GM21619 (cell line): ENCODE data around the gene RPS6KA3.
A peak's percentile ranks its signal among the peaks of the same experiment; 100 is the strongest.

ENCODE experiments used
- ATAC-seq: cut with Tn5 transposase; IDR thresholded peaks from one replicate; pipeline ENCODE4 v1.9.1; 2021; ENCODE audit not compliant: unreplicated experiment

RPS6KA3 gene

GRCh38 chrX:20149326-20149725 is 117.4 kb downstream of the RPS6KA3 start:
- no peak for ATAC-seq

- no peak for ATAC-seq
These were observed 119.1 kb downstream of the RPS6KA3 start for GRCh38 chrX:20147561-20147960.

GRCh38 chrX:20144491-20144890 is 122.2 kb downstream of the RPS6KA3 start:
- ATAC-seq, result no peak

GRCh38 chrX:20143561-20143960 is 123.1 kb downstream of the RPS6KA3 start:
- no peak for ATAC-seq

GRCh38 chrX:20143111-20143510 is 123.6 kb downstream of the RPS6KA3 start:
- no peak for ATAC-seq

- ATAC-seq, result peak; percentile 97
These were observed 125.2 kb downstream of the RPS6KA3 start, which contains the start of gene EIF1AX for GRCh38 chrX:20141281-20142220. Gene EIF1AX, minus strand, starts transcription at chrX:20141838. Its CDS starts 198 bp downstream, at chrX:20141640.

- no peak for ATAC-seq
These were observed 126.3 kb downstream of the RPS6KA3 start for GRCh38 chrX:20140420-20140819.

GRCh38 chrX:20139966-20140365 is 126.7 kb downstream of the RPS6KA3 start:
- ATAC-seq, result no peak

- no peak for ATAC-seq
These were observed 130.8 kb downstream of the RPS6KA3 start for GRCh38 chrX:20135944-20136343.

- no peak for ATAC-seq
These were observed 134.0 kb downstream of the RPS6KA3 start for GRCh38 chrX:20132666-20133065.

- no peak for ATAC-seq
These were observed 136.4 kb downstream of the RPS6KA3 start for GRCh38 chrX:20130357-20130756.

- no peak for ATAC-seq
These were observed 137.2 kb downstream of the RPS6KA3 start for GRCh38 chrX:20129547-20129946.

GRCh38 chrX:20128670-20129069 is 138.0 kb downstream of the RPS6KA3 start:
- ATAC-seq, result no peak

GRCh38 chrX:20127440-20127839 is 139.3 kb downstream of the RPS6KA3 start:
- peak; percentile 54 for ATAC-seq

GRCh38 chrX:20126833-20127232 is 139.9 kb downstream of the RPS6KA3 start:
- ATAC-seq, result peak; percentile 72

- no peak for ATAC-seq
These were observed 141.7 kb downstream of the RPS6KA3 start for GRCh38 chrX:20124964-20125363.

- no peak for ATAC-seq
These were observed 148.5 kb downstream of the RPS6KA3 start for GRCh38 chrX:20118065-20118824.

GRCh38 chrX:20116577-20117240 is 150.0 kb downstream of the RPS6KA3 start, which contains the start of gene MAP7D2:
Gene MAP7D2, minus strand, starts transcription at chrX:20116907. Its CDS starts 28 bp downstream, at chrX:20116879.
- no peak for ATAC-seq

GRCh38 chrX:20116087-20116576 is 150.6 kb downstream of the RPS6KA3 start:
- ATAC-seq, result no peak

- no peak for ATAC-seq
These were observed 154.5 kb downstream of the RPS6KA3 start for GRCh38 chrX:20112022-20112774.
